AG10803 (cell line): ENCODE results near the gene TRAF3.
A peak's percentile ranks its signal among the peaks of the same experiment; 100 is the strongest.

Source experiments
- DNase-seq: peaks from one replicate; pipeline ENCODE4 v3.0.0; 2010; ENCODE audit warnings: low read depth
- H3K4me3 ChIP-seq: 2 replicates; pipeline ENCODE4 v1.5.1; 2011; ENCODE audit warnings: mild to moderate bottlenecking, low read length, control low read depth
- CTCF ChIP-seq: conservative IDR thresholded peaks from 2 replicates; pipeline ENCODE4 v1.5.1; 2011; ENCODE audit warnings: mild to moderate bottlenecking, low read length, control low read depth, inconsistent platforms

The TRAF3 gene

GRCh38 chr14:102776761-102777710 lies at the start of gene TRAF3:
TSS of gene TRAF3 (plus strand) at chr14:102777449. CDS start at chr14:102870202, 92,753 bp downstream.
- DNase-seq = peak; percentile 69
- no peak for TF ChIP-seq CTCF
- peak within 1 kb of the TSS; percentile 66 for H3K4me3 ChIP-seq

GRCh38 chr14:102728501-102728900 lies 48.7 kb upstream of the TRAF3 start:
- no peak for DNase-seq
- H3K4me3 ChIP-seq = no peak overlapping the region
- TF ChIP-seq CTCF = no peak

GRCh38 chr14:102729268-102729667 lies 48.0 kb upstream of the TRAF3 start:
- DNase-seq = no peak
- no peak overlapping the region for H3K4me3 ChIP-seq
- no peak for TF ChIP-seq CTCF

- TF ChIP-seq CTCF = no peak
- no peak overlapping the region for H3K4me3 ChIP-seq
- no peak for DNase-seq
These were observed 47.4 kb upstream of the TRAF3 start for GRCh38 chr14:102729825-102730224.

- no peak overlapping the region for H3K4me3 ChIP-seq
- no peak for DNase-seq
- TF ChIP-seq CTCF = no peak
These were observed 46.0 kb upstream of the TRAF3 start for GRCh38 chr14:102731101-102731870.

GRCh38 chr14:102731871-102732800 lies 45.1 kb upstream of the TRAF3 start:
- H3K4me3 ChIP-seq = no peak overlapping the region
- no peak for DNase-seq
- no peak for TF ChIP-seq CTCF
